ENCODE data around the gene AIRE.

AIRE gene

DNA sequence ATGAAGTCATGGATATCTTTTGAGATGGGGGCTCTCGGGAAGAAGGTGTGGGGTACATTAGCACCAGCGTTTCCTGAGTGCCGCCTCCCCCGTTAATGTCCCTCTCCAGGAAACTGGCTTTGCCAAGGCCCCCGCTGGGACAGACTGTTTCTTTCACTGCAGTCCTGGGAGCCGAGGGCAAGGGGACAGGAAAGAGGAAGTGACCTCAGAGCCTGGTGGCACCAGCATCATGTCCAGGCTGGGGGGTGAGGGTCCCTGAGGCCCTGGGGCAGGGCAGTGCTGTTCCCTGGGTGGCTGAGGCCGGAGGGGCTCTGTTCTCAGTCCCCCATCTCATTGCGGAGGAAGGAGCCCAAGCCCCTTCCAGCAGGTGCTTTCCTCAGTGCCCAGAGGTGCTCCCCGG is 20.0 kb downstream of the AIRE start:
- no peak for DNase-seq

DNA sequence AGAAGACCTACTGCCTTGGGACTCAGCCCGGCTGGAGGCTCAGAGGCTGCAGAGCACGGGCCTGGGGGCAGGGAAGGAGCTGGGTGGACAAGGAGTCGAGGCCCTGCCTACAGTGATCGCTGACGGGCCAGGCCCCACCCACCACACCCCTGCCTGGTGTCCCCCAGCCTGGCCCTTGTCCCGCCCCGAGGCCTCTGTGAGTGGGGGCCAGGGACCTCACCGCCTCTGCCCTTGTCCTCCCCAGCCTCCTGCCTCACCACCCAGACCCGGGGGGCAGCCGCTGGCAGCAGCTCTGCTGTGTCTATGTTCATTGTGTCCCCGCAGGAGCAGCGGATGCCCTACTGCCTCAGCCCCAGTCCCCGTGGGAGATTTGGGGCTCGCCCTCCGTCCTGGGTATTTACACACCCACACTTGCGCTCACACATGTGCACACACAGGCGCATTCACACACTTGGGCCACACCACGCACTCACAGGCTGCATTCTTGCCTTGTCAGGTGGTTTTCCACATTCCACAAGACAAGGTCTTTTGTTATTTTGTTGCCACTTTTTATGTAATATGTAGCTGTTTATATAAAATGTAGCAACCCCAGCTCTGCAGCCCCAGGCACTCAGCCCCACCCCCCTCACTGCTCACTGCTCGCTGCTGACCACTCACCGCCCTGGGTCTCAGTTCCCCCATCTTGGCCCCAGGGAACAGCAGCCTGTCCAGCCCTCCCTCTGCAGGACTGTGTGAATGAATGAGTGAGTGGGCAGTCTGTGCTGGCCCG is 21.4 kb downstream of the AIRE start:
- DNase-seq, result no peak

DNA sequence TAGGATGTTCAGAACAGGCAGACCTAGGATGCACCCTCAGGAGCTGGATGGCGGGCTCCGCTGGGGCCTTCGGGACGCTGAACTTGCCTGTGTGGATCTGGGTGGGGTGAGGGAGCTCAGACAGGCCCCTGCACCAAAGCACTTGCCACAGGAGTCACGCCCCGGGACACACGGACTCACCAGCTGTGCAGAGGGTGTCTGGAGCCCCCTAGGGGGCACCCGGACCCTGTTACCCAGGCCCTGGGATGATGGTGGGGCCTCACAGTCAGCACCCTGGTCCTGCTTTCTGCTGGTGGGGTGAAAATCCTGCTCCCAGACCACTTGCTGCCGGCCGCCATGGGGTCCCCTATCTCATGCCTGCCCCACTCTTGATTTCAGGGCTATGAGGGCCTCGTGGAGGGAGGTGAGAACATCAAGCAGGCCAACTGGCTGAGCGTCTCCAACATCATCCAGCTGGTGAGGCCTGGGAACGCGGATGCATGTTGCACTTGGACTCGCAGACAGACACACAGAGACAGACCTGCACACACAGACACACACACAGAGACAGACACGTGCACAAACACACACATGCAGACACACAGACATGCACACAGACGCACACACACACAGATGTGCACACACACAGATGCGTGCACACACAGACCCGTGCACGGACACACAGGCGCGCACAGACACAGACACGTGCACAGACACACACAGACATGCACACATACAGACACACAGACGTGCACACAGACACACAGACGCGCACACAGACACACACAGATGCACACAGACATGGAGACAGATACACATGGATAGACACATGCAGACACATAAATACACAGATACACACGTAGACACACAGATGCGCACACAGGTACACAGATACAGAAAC is 25.2 kb downstream of the AIRE start:
- no peak for DNase-seq

DNA sequence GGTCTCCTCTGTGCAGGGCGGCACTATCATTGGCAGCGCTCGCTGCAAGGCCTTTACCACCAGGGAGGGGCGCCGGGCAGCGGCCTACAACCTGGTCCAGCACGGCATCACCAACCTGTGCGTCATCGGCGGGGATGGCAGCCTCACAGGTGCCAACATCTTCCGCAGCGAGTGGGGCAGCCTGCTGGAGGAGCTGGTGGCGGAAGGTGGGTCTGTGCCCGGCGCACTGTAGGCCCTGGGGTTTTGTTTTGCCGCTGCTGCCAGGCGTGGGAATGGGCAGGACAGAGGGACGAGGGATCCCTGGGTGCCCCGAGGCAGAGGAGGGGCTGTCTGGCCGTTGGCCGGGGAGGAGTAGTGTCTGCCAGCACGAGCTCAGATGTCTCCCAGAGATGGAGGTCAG is 26.4 kb downstream of the AIRE start:
- no peak for DNase-seq

DNA sequence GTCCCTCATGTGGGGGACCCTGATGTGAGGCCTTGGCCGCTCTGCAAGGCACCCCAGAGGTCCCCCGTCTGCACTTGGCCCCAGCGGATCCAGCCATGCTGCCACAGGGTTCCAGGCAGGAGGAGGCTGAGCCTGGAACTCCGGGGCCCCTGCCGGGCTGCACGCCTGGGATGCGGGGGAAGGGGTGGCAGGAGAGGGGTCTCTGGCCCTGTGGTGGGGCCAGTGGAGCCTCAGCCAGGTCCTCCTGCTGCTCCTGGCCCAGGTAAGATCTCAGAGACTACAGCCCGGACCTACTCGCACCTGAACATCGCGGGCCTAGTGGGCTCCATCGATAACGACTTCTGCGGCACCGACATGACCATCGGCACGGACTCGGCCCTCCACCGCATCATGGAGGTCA is 27.0 kb downstream of the AIRE start:
- DNase-seq, result no peak

DNA sequence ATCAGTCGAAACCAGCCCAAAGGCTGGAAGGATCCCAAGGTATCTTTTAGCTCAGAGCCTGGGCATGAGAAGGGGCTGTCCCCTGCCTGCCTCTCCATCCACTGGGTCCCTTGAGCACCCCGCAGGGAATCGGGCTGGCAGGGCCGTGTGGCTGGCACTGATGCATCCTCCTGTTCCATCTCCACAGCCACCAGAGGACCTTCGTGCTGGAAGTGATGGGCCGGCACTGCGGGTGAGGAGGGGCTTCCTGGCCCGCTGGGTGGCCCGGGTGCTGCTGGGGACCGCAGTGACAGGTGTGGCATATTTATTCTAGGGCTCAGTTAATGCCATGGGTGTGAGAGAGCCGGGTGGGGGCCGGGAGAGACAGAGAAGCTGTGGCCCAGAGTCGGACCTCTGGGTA is 27.8 kb downstream of the AIRE start:
- no peak for DNase-seq

DNA sequence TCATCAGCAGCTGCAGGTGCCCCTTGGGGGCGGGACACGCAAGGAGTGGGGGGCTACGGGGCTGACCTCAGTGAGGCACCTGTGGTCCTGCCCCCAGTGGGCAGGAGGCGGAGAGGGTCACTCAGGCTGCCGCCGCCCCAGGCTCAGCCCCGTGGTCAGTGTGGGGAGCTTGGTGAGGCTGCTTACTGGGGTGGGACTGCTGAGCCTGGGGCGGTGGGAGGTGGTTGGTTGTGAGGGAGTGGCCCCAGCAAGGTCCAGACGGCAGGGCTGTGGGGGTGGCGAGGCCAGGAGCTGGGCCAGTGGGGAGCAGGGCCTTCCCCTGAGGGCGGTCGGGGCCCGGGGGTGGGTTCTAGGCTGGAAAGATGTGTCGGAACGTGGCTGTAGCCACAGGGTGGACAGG is 28.5 kb downstream of the AIRE start:
- no peak for DNase-seq

DNA sequence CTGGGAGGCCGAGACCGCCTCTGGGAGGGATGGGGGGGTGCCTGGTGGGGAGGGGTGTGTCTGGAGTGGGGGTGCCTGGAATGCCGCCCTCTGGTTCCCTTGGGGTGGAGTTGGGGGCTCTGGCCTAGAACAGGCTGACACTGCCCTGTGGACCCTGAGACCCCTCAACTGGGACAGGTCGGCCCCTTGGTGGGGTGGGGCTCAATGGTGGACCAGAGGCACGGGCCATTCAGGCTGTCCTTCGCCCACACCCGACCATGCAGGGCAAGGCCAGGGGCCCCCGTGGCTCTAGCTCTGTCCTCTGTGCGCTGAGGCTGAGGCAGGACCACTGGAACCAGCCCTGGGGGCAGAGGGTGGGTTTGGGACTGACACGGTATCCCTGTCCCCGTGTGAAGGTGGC is 28.9 kb downstream of the AIRE start:
- no peak for DNase-seq

DNA sequence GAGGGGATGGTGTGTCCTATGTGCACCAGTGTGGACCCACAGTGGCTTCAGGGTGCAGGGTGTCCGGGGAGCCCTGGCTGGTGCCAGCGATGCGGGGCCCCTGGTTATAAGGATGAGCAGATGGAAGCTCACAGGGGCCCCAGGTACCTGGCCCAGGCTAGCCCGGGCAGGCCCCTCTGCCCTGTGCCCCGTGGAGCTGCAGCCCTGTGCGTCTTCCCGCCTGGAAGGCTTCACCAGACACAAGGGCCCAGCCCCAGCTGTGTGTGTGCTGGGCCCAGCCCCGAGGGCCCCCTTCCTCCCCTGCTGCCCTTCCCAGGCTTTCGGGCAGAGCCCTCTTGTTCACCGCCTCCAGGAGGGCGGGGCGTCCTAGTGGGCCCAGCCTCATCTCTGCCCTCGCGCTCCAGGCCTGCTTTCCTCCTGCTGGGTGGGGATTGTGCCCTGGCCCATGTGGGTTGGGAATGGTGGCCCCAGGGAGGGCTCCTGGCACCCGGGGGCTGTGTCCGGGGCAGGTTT is 30.1 kb downstream of the AIRE start:
- no peak for DNase-seq

DNA sequence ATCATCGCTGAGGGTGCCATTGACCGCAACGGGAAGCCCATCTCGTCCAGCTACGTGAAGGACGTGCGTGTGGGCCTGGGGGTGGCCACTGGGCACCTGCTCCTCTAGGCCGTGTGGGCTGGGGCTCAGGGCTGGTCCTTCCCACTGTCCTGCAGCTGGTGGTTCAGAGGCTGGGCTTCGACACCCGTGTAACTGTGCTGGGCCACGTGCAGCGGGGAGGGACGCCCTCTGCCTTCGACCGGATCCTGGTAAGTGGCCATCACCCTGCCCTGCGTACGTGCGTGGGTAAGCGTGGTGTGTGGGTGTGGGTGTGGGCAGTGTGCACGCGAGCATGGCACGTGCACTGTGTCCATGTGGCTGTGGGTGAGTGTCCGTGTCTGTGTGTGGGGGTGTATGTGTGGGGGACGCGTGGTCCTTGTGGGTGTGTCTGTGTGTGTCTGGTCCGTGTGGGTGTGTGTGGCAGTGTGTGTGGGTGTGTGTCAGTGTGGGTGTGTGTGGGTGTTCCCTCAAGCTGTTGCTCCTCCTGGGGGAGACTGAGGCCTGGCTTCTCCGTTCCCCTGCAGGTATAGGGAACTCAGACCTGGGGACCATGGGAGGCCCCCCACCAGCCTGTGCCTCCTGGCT is 30.7 kb downstream of the AIRE start:
- no peak for DNase-seq

DNA sequence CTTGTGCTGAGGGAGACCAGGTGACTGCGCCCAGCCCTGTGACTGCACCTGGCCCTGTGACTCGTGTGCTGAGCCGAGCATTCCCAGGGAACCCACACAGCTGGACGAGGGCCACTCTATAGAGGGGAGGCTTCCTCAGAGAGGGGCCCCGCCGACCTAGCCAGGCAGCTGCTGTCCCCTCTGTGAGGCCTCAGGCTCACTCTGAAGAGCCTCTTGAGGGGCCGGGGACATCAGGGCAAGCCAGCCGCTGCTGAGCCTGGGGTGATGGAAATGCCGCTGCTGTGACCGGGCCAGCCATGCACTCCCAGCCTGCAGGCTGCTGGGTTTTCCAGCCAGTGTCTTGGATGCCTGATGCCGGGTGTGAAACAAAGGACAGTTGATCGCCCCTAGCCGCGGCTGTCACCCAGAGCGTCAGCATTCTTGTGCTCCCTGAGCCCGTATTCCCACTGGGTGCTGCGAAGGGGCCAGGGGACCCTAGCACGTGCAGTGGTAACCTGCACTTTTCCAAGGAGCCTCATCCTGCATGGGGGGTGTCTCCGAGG is 31.6 kb downstream of the AIRE start:
- no peak for DNase-seq

DNA sequence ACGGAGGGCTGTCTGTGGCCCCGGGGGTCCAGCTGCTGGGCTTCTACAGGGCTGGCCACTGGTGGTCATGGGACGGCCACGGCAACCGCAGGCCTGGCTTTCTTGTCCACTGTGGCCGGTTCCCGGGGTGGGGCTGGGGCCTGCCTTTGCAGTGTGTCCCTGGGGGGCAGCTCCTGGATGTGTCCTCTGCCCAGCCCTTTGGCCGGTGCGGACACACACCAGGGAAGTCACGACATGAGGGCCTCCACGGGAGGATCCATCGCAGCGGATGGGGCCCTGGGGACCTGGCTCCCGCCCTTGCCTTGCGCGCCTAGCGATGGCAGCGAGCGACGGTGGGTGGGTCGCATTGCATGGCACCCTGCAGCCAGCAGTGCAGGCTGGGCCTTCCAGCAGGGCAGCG is 32.2 kb downstream of the AIRE start:
- no peak for DNase-seq

DNA sequence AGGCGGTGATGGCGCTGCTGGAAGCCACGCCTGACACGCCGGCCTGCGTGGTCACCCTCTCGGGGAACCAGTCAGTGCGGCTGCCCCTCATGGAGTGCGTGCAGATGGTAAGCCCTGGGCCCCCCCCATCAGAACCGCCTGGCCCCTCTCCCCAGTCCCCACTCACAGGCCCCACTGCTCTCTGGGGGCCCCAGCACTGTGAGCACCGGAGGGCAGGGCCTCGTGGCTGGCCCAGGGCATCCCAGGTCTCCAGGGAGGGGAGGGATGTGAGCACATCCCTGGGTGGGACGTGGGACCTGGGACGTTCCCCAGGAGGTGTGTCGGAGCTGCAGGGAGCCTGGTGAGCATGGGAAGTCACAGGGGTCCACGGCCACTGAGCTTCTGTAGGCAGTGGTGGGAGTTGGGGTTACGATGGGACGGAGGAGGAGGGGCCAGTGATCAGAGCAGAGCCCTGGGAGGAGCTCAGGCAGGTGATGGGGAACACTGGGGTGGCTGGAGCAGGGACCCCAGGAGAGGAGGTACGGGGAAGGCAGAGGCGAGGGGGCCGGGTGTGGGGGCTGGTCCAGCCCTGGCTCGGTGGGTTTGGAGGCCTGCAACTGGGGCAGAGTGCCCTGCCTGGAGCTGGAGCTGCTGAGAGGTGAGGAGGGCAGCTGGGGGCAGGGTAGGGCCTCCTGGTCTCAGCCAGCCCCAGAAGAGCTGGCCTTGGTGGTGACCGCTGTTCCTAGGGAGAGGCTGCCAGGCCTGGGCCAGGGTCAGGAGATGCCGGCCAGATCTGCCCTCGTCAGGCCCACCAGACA is 33.0 kb downstream of the AIRE start:
- no peak for DNase-seq

DNA sequence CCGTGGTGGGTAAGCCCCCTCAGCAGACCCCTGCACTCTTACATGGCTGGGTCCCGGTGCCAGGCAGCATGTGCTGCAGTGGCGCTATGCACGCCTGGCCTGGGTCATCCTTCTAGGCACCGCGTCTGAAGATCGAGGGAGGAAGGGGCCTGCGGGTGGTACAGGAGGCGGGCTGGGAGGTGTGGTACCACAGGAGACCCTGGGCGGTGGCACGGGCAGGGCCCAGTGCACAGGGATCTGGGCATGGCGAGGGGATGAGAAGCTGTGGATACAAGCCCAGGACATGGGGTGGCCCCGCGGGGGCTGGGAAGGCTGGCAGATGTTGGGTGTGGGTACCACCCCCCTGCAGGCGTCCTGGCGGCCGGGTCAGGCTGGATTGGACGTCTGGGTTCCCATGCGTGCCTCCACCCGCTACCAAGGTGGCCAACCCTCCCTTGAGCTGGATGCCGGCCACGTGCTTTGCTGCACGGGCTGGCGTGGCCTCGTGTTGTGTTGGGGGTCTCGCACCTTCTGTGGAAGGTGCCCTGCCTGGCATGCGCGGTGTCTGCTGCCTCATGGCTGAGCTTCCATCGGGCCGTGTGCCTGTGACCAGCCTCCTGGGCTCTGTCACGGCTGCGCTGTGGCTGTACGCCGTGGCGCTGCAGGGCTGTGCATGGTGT is 33.9 kb downstream of the AIRE start:
- no peak for DNase-seq

DNA sequence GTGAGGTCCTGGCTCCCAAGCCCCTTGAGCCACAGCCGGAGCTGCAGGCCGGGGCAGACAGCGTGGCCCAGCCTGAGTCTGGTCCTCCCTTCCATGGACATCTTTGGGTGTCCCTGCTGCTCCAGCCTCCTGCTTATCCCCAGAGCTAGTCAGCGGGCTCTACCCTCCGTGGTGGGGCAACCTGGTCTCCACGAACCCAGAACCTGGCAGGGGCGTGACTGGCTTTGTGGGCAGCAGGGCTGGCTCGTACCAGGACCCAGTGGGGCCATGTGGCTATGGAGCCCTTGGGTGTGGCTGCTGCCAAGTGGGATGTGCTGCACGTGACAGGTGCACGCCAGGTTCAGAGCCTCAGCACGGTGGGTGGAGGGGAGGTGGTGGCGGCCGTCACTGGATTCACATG is 35.2 kb downstream of the AIRE start:
- no peak for DNase-seq

DNA sequence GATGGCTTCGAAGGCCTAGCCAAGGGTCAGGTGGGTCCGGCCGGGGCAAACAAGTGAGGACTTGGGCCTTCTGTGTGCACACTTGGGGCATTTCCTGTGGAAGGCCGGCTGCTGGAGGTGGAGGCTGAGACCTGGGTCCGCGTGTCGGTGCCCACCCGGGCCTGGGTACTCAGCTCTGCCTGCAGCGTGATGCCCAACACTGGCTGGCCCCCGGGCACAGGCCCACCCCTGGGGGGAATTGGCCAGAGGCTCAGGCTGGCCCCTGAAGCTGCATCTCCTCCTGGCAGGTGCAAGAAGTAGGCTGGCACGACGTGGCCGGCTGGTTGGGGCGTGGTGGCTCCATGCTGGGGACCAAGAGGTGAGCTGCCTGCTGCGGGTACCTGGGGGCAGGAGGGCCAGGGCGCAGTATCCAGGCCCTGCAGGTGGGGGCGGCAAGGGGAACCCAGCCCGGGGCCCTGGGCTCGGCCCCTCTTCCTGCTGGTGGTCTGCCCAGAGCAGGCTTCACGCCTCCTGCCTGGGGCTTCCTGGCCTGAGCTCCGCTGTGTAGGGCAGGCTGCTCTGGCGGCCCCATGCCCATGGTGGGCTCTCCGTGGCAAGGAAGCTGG is 36.3 kb downstream of the AIRE start:
- no peak for DNase-seq

DNA sequence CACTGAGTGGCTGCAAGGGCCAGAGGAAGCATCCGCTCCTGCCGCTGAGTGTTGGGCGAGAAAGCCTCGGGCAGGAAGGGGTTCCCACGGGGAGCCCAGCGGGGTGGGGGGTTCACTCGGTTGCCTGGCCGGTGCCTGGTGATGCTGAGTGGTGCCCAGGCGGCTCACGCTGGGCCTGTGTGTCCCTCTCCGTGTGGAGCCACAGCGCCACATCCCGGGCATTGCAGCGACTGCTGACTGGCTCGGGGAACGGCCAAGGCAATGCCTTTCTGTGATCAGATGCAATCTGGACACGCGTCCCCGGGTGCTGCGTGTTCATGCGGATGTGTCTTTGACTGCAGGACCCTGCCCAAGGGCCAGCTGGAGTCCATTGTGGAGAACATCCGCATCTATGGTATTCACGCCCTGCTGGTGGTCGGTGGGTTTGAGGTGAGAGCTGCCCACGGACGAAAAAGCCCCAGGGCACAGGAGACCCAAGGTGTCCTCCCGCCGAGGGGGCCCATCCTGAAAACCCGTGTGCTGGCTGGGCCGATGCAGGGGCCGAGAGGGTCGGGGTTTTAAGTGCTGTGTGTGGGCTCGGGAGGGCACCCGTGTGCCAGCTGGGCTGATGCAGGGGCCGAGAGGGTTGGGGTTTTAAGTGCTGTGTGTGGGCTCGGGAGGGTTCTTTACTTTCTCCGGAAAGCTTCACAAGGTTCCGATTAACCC is 37.1 kb downstream of the AIRE start:
- DNase-seq, result no peak

DNA sequence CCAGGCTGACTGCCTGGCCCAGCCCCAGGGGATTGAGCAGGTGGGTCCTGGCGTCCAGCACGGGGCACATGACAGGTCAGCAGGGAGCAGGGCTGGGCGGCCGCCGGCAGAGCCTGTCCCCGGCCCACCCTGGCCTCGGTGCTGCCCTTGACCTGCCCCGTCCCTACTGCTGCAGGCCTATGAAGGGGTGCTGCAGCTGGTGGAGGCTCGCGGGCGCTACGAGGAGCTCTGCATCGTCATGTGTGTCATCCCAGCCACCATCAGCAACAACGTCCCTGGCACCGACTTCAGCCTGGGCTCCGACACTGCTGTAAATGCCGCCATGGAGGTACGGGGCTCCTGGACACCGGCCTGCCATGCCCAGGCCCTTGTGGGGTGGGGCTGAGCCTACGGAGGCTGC is 37.9 kb downstream of the AIRE start:
- no peak for DNase-seq

DNA sequence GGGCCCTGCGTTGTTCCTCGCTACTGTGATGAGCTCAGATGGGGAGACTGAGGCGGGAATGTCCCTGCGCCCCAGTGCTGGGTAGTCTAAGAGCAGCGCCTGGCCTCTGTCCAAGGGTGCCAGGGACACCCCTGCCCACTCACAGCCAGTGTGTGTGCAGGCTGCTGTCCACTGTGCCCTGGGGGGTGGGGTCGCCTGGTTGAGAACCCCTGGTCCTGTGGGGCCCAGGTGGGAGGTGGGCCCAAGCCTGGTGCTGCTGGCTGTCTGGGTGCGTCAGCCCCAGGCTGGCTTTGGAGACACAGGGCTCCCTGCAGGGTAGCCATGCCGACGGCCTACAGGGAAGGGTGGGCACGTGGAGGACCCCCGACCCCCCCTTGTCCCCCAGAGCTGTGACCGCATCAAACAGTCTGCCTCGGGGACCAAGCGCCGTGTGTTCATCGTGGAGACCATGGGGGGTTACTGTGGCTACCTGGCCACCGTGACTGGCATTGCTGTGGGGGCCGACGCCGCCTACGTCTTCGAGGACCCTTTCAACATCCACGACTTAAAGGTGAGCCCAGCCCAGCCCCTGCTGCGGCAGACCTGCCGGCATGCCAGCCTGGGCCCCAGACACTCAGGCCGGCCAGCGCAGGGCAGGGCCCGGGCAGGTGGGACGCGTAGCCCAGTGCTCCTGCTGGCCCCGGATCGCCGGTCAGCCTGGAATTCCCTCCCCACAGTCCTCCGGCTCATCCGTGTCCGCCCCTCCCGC is 38.6 kb downstream of the AIRE start:
- no peak for DNase-seq

DNA sequence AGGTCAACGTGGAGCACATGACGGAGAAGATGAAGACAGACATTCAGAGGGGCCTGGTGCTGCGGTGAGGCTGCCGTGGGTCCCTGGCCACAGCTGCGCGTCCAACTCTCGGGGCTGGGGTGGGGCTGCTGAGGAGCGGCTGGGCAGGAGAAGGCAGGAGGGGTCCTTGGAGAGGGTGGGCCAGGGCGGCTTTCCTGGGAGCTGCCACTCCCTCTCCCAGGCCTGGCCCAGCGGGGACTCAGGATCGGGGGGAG is 39.1 kb downstream of the AIRE start:
- no peak for DNase-seq
